GM19351 (cell line): ENCODE data around the gene MB21D2.
"Not testable (repeated sequence)": the region's sequence is repeated elsewhere in the genome, so short reads cannot be mapped to it uniquely, and the experiment has no call there.

ENCODE experiments used
- ATAC-seq: cut with Tn5 transposase; IDR thresholded peaks from one replicate; pipeline ENCODE4 v1.9.1; 2021; ENCODE audit warnings: mild to moderate bottlenecking, moderate library complexity; ENCODE audit not compliant: unreplicated experiment

The MB21D2 gene

GRCh38 chr3:192917404-192918274 is at the start of gene MB21D2:
MB21D2 (minus strand) TSS chr3:192917856; CDS start chr3:192917840, 16 bp downstream.
- peak; percentile 60 for ATAC-seq

- ATAC-seq, result not testable (repeated sequence)
Observed at GRCh38 chr3:192964959-192965719, 47.5 kb upstream of the MB21D2 start.

GRCh38 chr3:192959773-192960172 is 42.1 kb upstream of the MB21D2 start:
- ATAC-seq, result no peak

GRCh38 chr3:192958219-192958872 is 40.7 kb upstream of the MB21D2 start:
- ATAC-seq, result no peak

- no peak for ATAC-seq
Observed at GRCh38 chr3:192957441-192958021, 39.9 kb upstream of the MB21D2 start.

GRCh38 chr3:192953926-192954325 is 36.3 kb upstream of the MB21D2 start:
- no peak for ATAC-seq

- ATAC-seq, result no peak
Observed at GRCh38 chr3:192947421-192947820, 29.8 kb upstream of the MB21D2 start.

GRCh38 chr3:192943393-192943792 is 25.7 kb upstream of the MB21D2 start:
- no peak for ATAC-seq

GRCh38 chr3:192942625-192943024 is 25.0 kb upstream of the MB21D2 start:
- ATAC-seq, result no peak

- ATAC-seq, result no peak
Observed at GRCh38 chr3:192940129-192940528, 22.5 kb upstream of the MB21D2 start.

- ATAC-seq, result no peak
Observed at GRCh38 chr3:192935441-192935840, 17.8 kb upstream of the MB21D2 start.

- no peak for ATAC-seq
Observed at GRCh38 chr3:192933779-192934460, 16.3 kb upstream of the MB21D2 start.

GRCh38 chr3:192933259-192933658 is 15.6 kb upstream of the MB21D2 start:
- no peak for ATAC-seq

- no peak for ATAC-seq
Observed at GRCh38 chr3:192931825-192932224, 14.2 kb upstream of the MB21D2 start.

- no peak for ATAC-seq
Observed at GRCh38 chr3:192930577-192930976, 12.9 kb upstream of the MB21D2 start.

GRCh38 chr3:192929755-192930547 is 12.3 kb upstream of the MB21D2 start:
- ATAC-seq, result no peak

GRCh38 chr3:192929146-192929545 is 11.5 kb upstream of the MB21D2 start:
- no peak for ATAC-seq

- ATAC-seq, result no peak
Observed at GRCh38 chr3:192928720-192929119, 11.1 kb upstream of the MB21D2 start.

GRCh38 chr3:192928016-192928415 is 10.4 kb upstream of the MB21D2 start:
- ATAC-seq, result no peak

GRCh38 chr3:192927016-192927415 is 9.4 kb upstream of the MB21D2 start:
- no peak for ATAC-seq
